Measurements from ENCODE around the gene STOX2.

DNA sequence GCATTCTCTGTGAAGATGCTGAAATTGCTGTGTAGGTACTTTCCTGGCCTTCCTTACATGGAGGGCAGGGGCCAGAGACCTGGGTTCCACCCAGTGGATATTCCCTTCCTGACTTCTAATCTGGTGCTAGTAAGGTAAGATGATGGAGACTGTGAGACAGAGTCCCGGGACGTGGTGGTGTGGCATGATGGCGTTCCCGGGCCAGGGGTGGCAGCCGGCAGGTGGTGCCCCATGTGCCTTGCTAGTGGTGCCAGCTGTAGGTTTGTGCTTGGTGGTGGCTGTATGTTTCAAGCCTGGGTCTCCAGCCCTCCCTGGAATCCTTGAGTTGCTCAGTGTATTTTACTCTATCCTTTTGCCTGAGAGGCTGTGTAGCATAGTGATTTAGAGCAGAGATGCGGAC, 10.9 kb downstream of the STOX2 start:
- TF ChIP-seq, protein P1, sequence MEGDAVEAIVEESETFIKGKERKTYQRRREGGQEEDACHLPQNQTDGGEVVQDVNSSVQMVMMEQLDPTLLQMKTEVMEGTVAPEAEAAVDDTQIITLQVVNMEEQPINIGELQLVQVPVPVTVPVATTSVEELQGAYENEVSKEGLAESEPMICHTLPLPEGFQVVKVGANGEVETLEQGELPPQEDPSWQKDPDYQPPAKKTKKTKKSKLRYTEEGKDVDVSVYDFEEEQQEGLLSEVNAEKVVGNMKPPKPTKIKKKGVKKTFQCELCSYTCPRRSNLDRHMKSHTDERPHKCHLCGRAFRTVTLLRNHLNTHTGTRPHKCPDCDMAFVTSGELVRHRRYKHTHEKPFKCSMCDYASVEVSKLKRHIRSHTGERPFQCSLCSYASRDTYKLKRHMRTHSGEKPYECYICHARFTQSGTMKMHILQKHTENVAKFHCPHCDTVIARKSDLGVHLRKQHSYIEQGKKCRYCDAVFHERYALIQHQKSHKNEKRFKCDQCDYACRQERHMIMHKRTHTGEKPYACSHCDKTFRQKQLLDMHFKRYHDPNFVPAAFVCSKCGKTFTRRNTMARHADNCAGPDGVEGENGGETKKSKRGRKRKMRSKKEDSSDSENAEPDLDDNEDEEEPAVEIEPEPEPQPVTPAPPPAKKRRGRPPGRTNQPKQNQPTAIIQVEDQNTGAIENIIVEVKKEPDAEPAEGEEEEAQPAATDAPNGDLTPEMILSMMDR (IDR thresholded peaks at IDR 0.05; ENCODE audit: insufficient read depth, low read depth, low read length), result no peak
- no peak for TF ChIP-seq EZH2 (IDR thresholded peaks at IDR 0.05; ENCODE audit: insufficient read depth, low read length)
